HepG2 (cell line): Measurements from ENCODE around the gene COL18A1. TPM values are rescaled to one million over a fixed set of nuclear protein-coding genes. Genes with fewer than 3 reads are reported as not detected.

ENCODE experiments used
- CREBL2 ChIP-seq: sonication (generic); formaldehyde crosslinking; IDR thresholded peaks from 2 replicates; pipeline ENCODE4 v1.8.1; 2023; ENCODE audit warnings: missing genetic modification reagents, mild to moderate bottlenecking, borderline replicate concordance
- E2F2 ChIP-seq: sonication (generic); formaldehyde crosslinking; IDR thresholded peaks from 2 replicates; pipeline ENCODE4 v1.4.0; 2020; ENCODE audit warnings: missing genetic modification reagents, borderline replicate concordance
- FOXA1 ChIP-seq, 2 experiments: fragments of 450-650 bp in 1 of 2; sonication (generic) in 1 of 2; formaldehyde crosslinking in 1 of 2; IDR thresholded peaks; 2 replicates each; pipeline versions ENCODE4 v1.4.0 to v1.6.1; 2016 to 2020; ENCODE audit warnings: missing genetic modification reagents in 1 of 2
- FUBP1 ChIP-seq: sonication (generic); formaldehyde crosslinking; IDR thresholded peaks from 2 replicates; pipeline ENCODE4 v1.5.1; 2020; ENCODE audit warnings: missing genetic modification reagents, mild to moderate bottlenecking, borderline replicate concordance
- HDAC2 ChIP-seq: sonication (generic); formaldehyde crosslinking; IDR thresholded peaks from 2 replicates; pipeline ENCODE4 v1.4.0; 2020; ENCODE audit warnings: missing genetic modification reagents
- JUNB ChIP-seq: sonication (generic); formaldehyde crosslinking; IDR thresholded peaks from 2 replicates; pipeline ENCODE4 v1.8.0; 2022; ENCODE audit warnings: missing genetic modification reagents, mild to moderate bottlenecking, borderline replicate concordance
- MZF1 ChIP-seq: sonication (generic); formaldehyde crosslinking; IDR thresholded peaks from 2 replicates; pipeline ENCODE4 v1.8.1; 2023; ENCODE audit warnings: mild to moderate bottlenecking, missing genetic modification reagents, borderline replicate concordance
- NCOA2 ChIP-seq: sonication (generic); formaldehyde crosslinking; IDR thresholded peaks from 2 replicates; pipeline ENCODE4 v1.8.0; 2022; ENCODE audit warnings: inconsistent platforms
- PBX2 ChIP-seq: IDR thresholded peaks from 2 replicates; pipeline ENCODE4 v1.6.1; 2016; ENCODE audit warnings: control low read depth
- PHF20 ChIP-seq: sonication (generic); formaldehyde crosslinking; IDR thresholded peaks from 2 replicates; pipeline ENCODE4 v1.5.0; 2020; ENCODE audit warnings: mild to moderate bottlenecking, missing genetic modification reagents
- SIN3A ChIP-seq: IDR thresholded peaks from 2 replicates; pipeline ENCODE4 v1.6.1; 2011; ENCODE audit warnings: low read depth, mild to moderate bottlenecking, control low read depth, low read length, borderline replicate concordance
- SPEN ChIP-seq: sonication (generic); formaldehyde crosslinking; IDR thresholded peaks from 2 replicates; pipeline ENCODE4 v1.5.1; 2020; ENCODE audit warnings: low read depth, mild to moderate bottlenecking, missing genetic modification reagents
- TFDP1 ChIP-seq: IDR thresholded peaks from 2 replicates; pipeline ENCODE4 v1.6.1; 2016; ENCODE audit warnings: missing compliant biosample characterization, missing genetic modification reagents, borderline replicate concordance
- ZBTB34 ChIP-seq: sonication (generic); formaldehyde crosslinking; IDR thresholded peaks from 2 replicates; pipeline ENCODE4 v1.8.0; 2022; ENCODE audit warnings: mild to moderate bottlenecking, missing genetic modification reagents
- ZBTB46 ChIP-seq: sonication (generic); formaldehyde crosslinking; IDR thresholded peaks from 2 replicates; pipeline ENCODE4 v1.4.0; 2020; ENCODE audit warnings: mild to moderate bottlenecking, missing genetic modification reagents, borderline replicate concordance
- ZFP36L2 ChIP-seq: sonication (generic); formaldehyde crosslinking; IDR thresholded peaks from 2 replicates; pipeline ENCODE4 v1.4.0; 2020; ENCODE audit warnings: missing genetic modification reagents
- ZNF225 ChIP-seq: sonication (generic); formaldehyde crosslinking; IDR thresholded peaks from 2 replicates; pipeline ENCODE4 v1.4.0; 2020; ENCODE audit warnings: mild to moderate bottlenecking, missing genetic modification reagents
- ZNF333 ChIP-seq: sonication (generic); formaldehyde crosslinking; IDR thresholded peaks from 2 replicates; pipeline ENCODE4 v1.4.0; 2020; ENCODE audit warnings: mild to moderate bottlenecking, missing genetic modification reagents, borderline replicate concordance
- ZNF75D ChIP-seq: sonication (generic); formaldehyde crosslinking; IDR thresholded peaks from 2 replicates; pipeline ENCODE4 v1.8.1; 2023; ENCODE audit warnings: missing genetic modification reagents, mild to moderate bottlenecking, borderline replicate concordance
- ZNF879 ChIP-seq: sonication (generic); formaldehyde crosslinking; IDR thresholded peaks from 2 replicates; pipeline ENCODE4 v1.8.1; 2023; ENCODE audit warnings: missing genetic modification reagents
- polyA plus RNA-seq, 8 experiments: library from polyadenylated mRNA; depleted of rRNA in 3 of 8; stranded (reverse) in 7 of 8; unstranded in 1 of 8; fragments of >200 nt; fragmentation: Illumina TruSeq in 4 of 8; extraction: Trizol in 4 of 8; gene quantifications; 2 replicates each; pipeline versions ENCODE4 v1.2.1 to v1.2.3, GENCODE V29; 2011 to 2016; ENCODE audit warnings: low read depth in 4 of 8, missing spikeins in 1 of 8, mixed read lengths in 1 of 8; ENCODE audit not compliant: insufficient read depth in 1 of 8
- total RNA-seq, 5 experiments: library from RNA; depleted of rRNA; stranded (reverse); fragments of >200 nt; fragmentation: Illumina TruSeq; extraction: Trizol; gene quantifications; 2 replicates each; pipeline ENCODE4 v1.2.3, GENCODE V29; 2016; ENCODE audit warnings: low read depth in 1 of 5

The COL18A1 gene
- total and polyA plus RNA-seq, 2 of the 13 experiments (the other 11 are each of a cell fraction or from before 2014, with no cell fraction given), result 79.0 to 102 TPM

- TF ChIP-seq ZBTB34 (no peak), PBX2 (CRISPR knock-in tag) (no peak), JUNB (CRISPR knock-in tag) (no peak), ZNF879 (CRISPR knock-in tag) (no peak), ZNF75D (no peak), ZNF225 (CRISPR knock-in tag) (no peak), MZF1 (no peak), SPEN (no peak), PHF20 (CRISPR knock-in tag) (no peak), NCOA2 (CRISPR knock-in tag) (peak; percentile 63), FOXA1 (IDR thresholded peaks at IDR 0.05) (no peak), FOXA1 (CRISPR knock-in tag; IDR thresholded peaks at IDR 0.05) (peak; percentile 74), HDAC2 (CRISPR knock-in tag) (peak; percentile 56; the same call in 1 of the 2 replicates), SIN3A (peak; percentile 78; the same call in 1 of the 2 replicates), E2F2 (CRISPR knock-in tag) (no peak), CREBL2 (CRISPR knock-in tag) (no peak), ZFP36L2 (CRISPR knock-in tag) (no peak), FUBP1 (CRISPR knock-in tag) (0 out of 2 replicates have a peak, but pooled peaks have one; percentile 52), ZNF333 (CRISPR knock-in tag) (no peak), ZBTB46 (no peak), TFDP1 (no peak)
Observed at GRCh38 chr21:45356653-45357435, 48.1 kb upstream of the COL18A1 start (continued).
